GM12874 (cell line): ENCODE results near the gene TMEM184B.
A peak's percentile ranks its signal among the peaks of the same experiment; 100 is the strongest.

Source experiments
- TF ChIP-seq, protein P1 (sequence below): IDR thresholded peaks from 2 replicates; pipeline ENCODE4 v1.5.1; 2011; ENCODE audit warnings: low read depth, mild to moderate bottlenecking, control low read depth, low read length, moderate library complexity; ENCODE audit not compliant: insufficient read depth

TMEM184B gene

DNA sequence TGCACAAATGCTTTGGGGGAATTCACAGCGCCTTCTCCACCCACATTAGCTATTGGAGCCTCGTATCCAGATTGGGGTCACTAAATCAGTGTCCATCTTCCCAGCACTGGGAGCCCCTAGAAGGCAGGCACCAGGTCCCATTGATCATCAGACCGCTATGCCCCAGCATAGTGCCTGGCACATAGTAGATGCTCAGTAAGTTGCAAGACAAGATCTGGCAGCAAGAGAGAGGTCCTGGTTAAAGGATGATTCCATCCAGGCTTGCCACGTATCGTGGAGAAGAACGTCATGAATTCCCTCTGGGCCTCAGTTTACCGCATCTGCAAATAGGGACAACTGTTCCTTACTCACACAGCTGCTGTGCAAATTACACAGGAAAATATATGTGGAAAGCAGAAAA is 1.7 kb downstream of the TMEM184B start:
- TF ChIP-seq, protein P1, sequence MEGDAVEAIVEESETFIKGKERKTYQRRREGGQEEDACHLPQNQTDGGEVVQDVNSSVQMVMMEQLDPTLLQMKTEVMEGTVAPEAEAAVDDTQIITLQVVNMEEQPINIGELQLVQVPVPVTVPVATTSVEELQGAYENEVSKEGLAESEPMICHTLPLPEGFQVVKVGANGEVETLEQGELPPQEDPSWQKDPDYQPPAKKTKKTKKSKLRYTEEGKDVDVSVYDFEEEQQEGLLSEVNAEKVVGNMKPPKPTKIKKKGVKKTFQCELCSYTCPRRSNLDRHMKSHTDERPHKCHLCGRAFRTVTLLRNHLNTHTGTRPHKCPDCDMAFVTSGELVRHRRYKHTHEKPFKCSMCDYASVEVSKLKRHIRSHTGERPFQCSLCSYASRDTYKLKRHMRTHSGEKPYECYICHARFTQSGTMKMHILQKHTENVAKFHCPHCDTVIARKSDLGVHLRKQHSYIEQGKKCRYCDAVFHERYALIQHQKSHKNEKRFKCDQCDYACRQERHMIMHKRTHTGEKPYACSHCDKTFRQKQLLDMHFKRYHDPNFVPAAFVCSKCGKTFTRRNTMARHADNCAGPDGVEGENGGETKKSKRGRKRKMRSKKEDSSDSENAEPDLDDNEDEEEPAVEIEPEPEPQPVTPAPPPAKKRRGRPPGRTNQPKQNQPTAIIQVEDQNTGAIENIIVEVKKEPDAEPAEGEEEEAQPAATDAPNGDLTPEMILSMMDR: no peak

DNA sequence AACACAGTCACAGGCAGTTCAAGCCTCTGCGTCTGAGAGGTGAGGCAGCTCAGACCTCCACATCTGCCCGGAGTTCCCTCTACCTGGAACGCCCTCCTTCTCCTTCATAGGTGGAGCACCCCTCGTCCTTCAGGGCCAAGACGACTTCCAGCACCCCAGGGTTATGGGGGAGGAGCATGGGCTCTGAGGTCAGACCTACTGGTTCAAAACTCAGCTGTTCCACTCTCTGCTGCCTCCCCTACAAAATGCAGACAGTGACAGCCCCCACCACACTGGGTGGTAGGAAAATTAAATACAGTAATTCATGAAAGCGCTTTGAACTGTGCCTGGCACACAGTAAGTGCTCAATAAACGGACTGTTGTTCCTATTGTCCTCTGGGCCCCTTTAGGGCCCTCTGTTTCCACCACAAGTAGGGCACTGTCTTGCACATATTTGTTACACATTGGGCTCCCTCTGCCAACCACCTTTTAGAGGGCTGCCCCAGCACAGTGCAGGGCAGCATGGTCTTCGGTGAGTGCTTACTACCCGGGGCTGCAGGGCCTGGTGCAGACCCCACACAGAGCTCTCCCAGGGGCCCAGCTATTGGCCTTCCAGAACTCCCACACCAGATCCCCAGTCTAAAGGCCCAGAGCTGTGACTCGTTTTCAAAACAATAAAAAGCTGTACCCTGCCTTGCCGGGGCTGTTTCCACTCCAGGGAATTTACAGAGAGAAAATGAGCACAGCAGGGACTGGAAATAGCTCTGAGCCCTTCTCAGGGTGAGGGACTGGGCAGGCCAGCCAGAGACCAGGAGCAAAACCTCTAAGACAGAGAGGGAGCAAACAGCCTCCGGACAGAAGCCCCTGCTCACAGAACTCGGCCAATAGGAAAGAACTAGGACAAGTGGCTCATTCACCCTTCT is 2.5 kb downstream of the TMEM184B start:
- TF ChIP-seq, protein P1: no peak

DNA sequence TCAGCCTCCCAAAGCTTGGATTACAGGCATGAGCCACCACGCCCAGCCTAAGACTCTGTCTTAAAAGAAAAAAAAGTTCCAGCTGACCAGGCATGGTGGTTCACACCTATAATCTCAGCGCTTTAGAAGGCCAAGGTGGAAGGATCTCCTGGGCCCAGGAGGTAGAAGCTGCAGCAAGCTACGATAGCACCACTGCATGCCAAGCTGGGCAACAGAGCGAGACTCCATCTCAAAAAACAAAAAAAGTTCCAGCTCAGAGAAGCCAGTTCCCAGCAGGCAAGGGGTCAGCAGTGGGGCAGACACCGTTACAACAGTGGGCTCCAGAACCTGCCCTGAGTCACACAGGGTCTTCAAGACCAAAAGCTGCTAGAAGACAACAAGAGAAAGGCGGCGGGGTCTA is 3.3 kb downstream of the TMEM184B start:
- TF ChIP-seq, protein P1: no peak

GRCh38 chr22:38267086-38267485 is 5.7 kb downstream of the TMEM184B start:
- TF ChIP-seq, protein P1: no peak

- TF ChIP-seq, protein P1: no peak
Observed at GRCh38 chr22:38266120-38266519, 6.7 kb downstream of the TMEM184B start.

DNA sequence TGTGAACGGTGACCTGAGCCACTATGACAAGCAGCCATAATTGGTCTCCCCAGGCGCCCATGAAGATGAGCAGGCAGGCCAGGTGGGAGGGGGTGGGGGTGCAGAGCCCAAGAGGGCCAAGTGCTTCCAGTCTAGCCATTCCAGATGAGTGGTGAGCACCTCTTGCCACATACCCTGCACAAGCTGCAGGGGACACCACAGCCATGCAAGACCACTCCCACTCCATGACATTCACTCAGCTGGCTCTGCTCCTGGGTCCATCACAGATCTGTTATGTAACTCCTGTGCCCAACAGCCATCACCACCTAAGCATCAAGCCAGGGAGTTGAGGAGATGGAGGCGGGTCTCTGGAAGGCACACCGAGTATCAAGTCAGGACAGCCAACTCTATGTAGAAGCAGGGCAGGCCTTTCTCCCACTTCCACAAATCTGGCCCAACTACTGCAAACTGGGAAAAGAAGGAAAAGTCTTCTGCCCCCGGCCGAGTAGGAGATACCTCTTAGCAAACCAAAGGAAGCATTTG is 8.4 kb downstream of the TMEM184B start:
- TF ChIP-seq, protein P1: no peak

- TF ChIP-seq, protein P1: peak; percentile 66
Observed at GRCh38 chr22:38262051-38262795, 10.6 kb downstream of the TMEM184B start.
